GM18868 (cell line): ENCODE results near the gene TRAF1.
"Not testable (repeated sequence)": the region's sequence is repeated elsewhere in the genome, so short reads cannot be mapped to it uniquely, and the experiment has no call there.

Source experiments
- ATAC-seq: cut with Tn5 transposase; IDR thresholded peaks from one replicate; pipeline ENCODE4 v1.9.1; 2021; ENCODE audit warnings: mild to moderate bottlenecking, moderate library complexity; ENCODE audit not compliant: unreplicated experiment

Gene TRAF1

GRCh38 chr9:120926397-120926928 is at the start of gene TRAF1:
Gene TRAF1 (minus strand): TSS chr9:120926796. CDS start chr9:120926075, 721 bp downstream.
- ATAC-seq = peak; percentile 27

- ATAC-seq = no peak
Observed at GRCh38 chr9:120974921-120975320, 48.3 kb upstream of the TRAF1 start.

GRCh38 chr9:120974181-120974580 is 47.6 kb upstream of the TRAF1 start:
- ATAC-seq = no peak

- ATAC-seq = no peak
Observed at GRCh38 chr9:120971938-120972337, 45.3 kb upstream of the TRAF1 start.

- ATAC-seq = not testable (repeated sequence)
Observed at GRCh38 chr9:120971471-120971870, 44.9 kb upstream of the TRAF1 start.

GRCh38 chr9:120970244-120970643 is 43.6 kb upstream of the TRAF1 start:
- no peak for ATAC-seq

- no peak for ATAC-seq
Observed at GRCh38 chr9:120966013-120966369, 39.4 kb upstream of the TRAF1 start.

GRCh38 chr9:120965344-120966012 is 38.9 kb upstream of the TRAF1 start:
- ATAC-seq = no peak

GRCh38 chr9:120961936-120962335 is 35.3 kb upstream of the TRAF1 start:
- no peak for ATAC-seq

GRCh38 chr9:120960001-120960400 is 33.4 kb upstream of the TRAF1 start:
- no peak for ATAC-seq

- ATAC-seq = no peak
Observed at GRCh38 chr9:120956862-120957261, 30.3 kb upstream of the TRAF1 start.

GRCh38 chr9:120951960-120952618 is 25.5 kb upstream of the TRAF1 start:
- no peak for ATAC-seq

- ATAC-seq = no peak
Observed at GRCh38 chr9:120950421-120951388, 24.1 kb upstream of the TRAF1 start.

- no peak for ATAC-seq
Observed at GRCh38 chr9:120949290-120949689, 22.7 kb upstream of the TRAF1 start.

- no peak for ATAC-seq
Observed at GRCh38 chr9:120948824-120949223, 22.2 kb upstream of the TRAF1 start.

- no peak for ATAC-seq
Observed at GRCh38 chr9:120947222-120947621, 20.6 kb upstream of the TRAF1 start.

GRCh38 chr9:120946259-120946658 is 19.7 kb upstream of the TRAF1 start:
- ATAC-seq = no peak

GRCh38 chr9:120944948-120945347 is 18.4 kb upstream of the TRAF1 start:
- ATAC-seq = no peak

- ATAC-seq = peak; percentile 100
Observed at GRCh38 chr9:120944434-120944843, 17.8 kb upstream of the TRAF1 start.

GRCh38 chr9:120942186-120943001 is 15.8 kb upstream of the TRAF1 start:
- ATAC-seq = no peak
